Measurements from ENCODE around the gene AOPEP.

GRCh38 chr9:95021166-95021886 lies 294.8 kb downstream of the AOPEP start:
- TF ChIP-seq TAF1 (IDR thresholded peaks at IDR 0.05; ENCODE audit: low read depth): no peak
- TF ChIP-seq ZBTB7A (IDR thresholded peaks at IDR 0.05; ENCODE audit: low read depth): no peak
- TF ChIP-seq CEBPB (IDR thresholded peaks at IDR 0.05): no peak
- TF ChIP-seq, protein P1, sequence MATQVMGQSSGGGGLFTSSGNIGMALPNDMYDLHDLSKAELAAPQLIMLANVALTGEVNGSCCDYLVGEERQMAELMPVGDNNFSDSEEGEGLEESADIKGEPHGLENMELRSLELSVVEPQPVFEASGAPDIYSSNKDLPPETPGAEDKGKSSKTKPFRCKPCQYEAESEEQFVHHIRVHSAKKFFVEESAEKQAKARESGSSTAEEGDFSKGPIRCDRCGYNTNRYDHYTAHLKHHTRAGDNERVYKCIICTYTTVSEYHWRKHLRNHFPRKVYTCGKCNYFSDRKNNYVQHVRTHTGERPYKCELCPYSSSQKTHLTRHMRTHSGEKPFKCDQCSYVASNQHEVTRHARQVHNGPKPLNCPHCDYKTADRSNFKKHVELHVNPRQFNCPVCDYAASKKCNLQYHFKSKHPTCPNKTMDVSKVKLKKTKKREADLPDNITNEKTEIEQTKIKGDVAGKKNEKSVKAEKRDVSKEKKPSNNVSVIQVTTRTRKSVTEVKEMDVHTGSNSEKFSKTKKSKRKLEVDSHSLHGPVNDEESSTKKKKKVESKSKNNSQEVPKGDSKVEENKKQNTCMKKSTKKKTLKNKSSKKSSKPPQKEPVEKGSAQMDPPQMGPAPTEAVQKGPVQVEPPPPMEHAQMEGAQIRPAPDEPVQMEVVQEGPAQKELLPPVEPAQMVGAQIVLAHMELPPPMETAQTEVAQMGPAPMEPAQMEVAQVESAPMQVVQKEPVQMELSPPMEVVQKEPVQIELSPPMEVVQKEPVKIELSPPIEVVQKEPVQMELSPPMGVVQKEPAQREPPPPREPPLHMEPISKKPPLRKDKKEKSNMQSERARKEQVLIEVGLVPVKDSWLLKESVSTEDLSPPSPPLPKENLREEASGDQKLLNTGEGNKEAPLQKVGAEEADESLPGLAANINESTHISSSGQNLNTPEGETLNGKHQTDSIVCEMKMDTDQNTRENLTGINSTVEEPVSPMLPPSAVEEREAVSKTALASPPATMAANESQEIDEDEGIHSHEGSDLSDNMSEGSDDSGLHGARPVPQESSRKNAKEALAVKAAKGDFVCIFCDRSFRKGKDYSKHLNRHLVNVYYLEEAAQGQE (IDR thresholded peaks at IDR 0.05; ENCODE audit: low read depth): no peak
- no peak for TF ChIP-seq EGR1 (IDR thresholded peaks at IDR 0.05)
- TF ChIP-seq, protein P2, sequence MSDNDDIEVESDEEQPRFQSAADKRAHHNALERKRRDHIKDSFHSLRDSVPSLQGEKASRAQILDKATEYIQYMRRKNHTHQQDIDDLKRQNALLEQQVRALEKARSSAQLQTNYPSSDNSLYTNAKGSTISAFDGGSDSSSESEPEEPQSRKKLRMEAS (IDR thresholded peaks at IDR 0.05): no peak
- no peak for TF ChIP-seq YY1 (IDR thresholded peaks at IDR 0.05; ENCODE audit: low read depth)
- no peak for TF ChIP-seq EP300 (IDR thresholded peaks at IDR 0.05; ENCODE audit: borderline replicate concordance)
- TF ChIP-seq FOXM1 (IDR thresholded peaks at IDR 0.05; ENCODE audit: borderline replicate concordance, low read depth): no peak
- TF ChIP-seq CREB1 (IDR thresholded peaks at IDR 0.05; ENCODE audit: low read depth): no peak
